ENCODE measurements around the gene SLC35A3.

The SLC35A3 gene

DNA sequence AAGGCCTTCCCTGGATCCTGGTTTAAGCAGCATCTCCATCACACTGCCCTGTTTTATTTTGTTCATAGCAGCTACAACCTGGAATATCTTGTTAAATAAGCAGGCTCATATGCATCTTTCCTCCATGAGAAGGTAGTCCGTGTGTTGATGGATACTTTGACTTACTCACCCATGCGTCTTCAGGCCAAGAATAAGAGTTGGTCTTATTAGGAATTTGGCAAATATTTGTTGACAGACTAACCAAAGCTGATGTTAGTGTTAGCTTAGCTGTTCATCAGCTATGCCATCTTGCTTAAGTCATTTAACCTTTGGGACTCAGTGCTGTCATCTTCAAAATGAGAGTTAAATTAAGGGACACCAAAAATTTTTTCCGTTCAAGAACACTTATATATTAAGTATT lies 103.7 kb downstream of the SLC35A3 start:
- peaks cover 92% of the 10 kb centered on the region for H3K36me3 ChIP-seq

GRCh38 chr1:100074604-100075395 lies 105.0 kb downstream of the SLC35A3 start:
- no peaks in the 10 kb centered on the region for H3K4me1 ChIP-seq (ENCODE audit: control insufficient read depth in 1 of 2, insufficient read depth in 1 of 2, low read depth in 1 of 2, low read length in 1 of 2)
- no peak for TF ChIP-seq CTCF (IDR thresholded peaks at IDR 0.05)
- no peak overlapping the region for H3K4me3 ChIP-seq (ENCODE audit: low read depth in 1 of 2, low read length in 1 of 2)
- H3K27ac ChIP-seq, result no peak overlapping the region
- H3K27me3 ChIP-seq, result no peaks in the 10 kb centered on the region
- H3K9me3 ChIP-seq, result no peaks in the 10 kb centered on the region
- H3K36me3 ChIP-seq, result peaks cover 91% of the 10 kb centered on the region

More for the DNA sequence above, 103.7 kb downstream of the SLC35A3 start:
- H3K9me3 ChIP-seq, result no peaks in the 10 kb centered on the region
- H3K27ac ChIP-seq, result no peak overlapping the region
- TF ChIP-seq CTCF (IDR thresholded peaks at IDR 0.05), result no peak
- H3K27me3 ChIP-seq, result no peaks in the 10 kb centered on the region
- H3K4me3 ChIP-seq (ENCODE audit: low read depth in 1 of 2, low read length in 1 of 2), result no peak overlapping the region
- no peaks in the 10 kb centered on the region for H3K4me1 ChIP-seq (ENCODE audit: control insufficient read depth in 1 of 2, insufficient read depth in 1 of 2, low read depth in 1 of 2, low read length in 1 of 2)

DNA sequence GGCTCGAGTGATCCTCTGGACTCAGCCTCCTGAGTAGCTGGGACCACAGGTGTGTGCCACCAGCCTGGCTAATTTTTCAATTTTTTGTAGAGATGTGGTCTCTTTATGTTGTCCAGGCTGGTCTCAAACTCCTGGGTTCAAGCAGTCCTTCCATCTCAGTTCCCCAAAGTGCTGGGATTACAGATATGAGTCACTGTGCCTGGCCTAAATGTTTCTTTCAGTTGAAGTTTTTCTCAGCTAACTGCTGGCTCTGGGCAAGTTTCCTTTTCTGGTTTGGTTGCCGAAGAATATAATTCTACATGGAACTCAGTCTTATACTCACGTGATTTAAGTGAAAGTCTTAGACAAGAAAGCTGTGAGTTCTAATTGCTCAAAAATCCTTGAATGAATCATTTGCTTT lies 106.0 kb downstream of the SLC35A3 start:
- Histone ChIP-seq H3K4me1 (ENCODE audit: control insufficient read depth in 1 of 2, insufficient read depth in 1 of 2, low read depth in 1 of 2, low read length in 1 of 2) (no peaks in the 10 kb centered on the region), H3K9me3 (no peaks in the 10 kb centered on the region), H3K36me3 (peaks cover 91% of the 10 kb centered on the region), H3K4me3 (ENCODE audit: low read depth in 1 of 2, low read length in 1 of 2) (no peak overlapping the region), H3K27ac (no peak overlapping the region), H3K27me3 (no peaks in the 10 kb centered on the region)
- TF ChIP-seq CTCF (IDR thresholded peaks at IDR 0.05), result no peak

DNA sequence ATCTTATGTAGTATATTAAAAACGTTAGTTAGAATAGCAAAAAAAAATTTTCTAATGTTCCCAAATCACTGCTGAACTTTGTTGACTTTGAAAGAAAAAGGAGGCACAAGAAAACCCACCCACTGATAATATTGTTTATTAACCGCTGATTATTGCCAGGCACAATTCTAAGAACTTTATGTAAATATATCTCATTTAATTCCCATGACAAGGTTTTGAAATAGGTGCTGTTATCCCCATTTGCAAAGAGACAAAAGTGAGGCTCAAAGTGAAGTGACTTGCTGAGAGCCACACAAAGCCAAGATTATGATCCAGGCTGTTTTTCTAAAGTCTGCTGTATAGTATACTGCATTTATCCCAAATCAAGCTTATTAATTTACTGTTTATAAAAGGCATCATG lies 106.5 kb downstream of the SLC35A3 start:
- H3K27me3 ChIP-seq, result no peaks in the 10 kb centered on the region
- TF ChIP-seq CTCF (IDR thresholded peaks at IDR 0.05), result no peak
- H3K4me3 ChIP-seq (ENCODE audit: low read depth in 1 of 2, low read length in 1 of 2), result no peak overlapping the region
- no peaks in the 10 kb centered on the region for H3K4me1 ChIP-seq (ENCODE audit: control insufficient read depth in 1 of 2, insufficient read depth in 1 of 2, low read depth in 1 of 2, low read length in 1 of 2)
- peaks cover 93% of the 10 kb centered on the region for H3K36me3 ChIP-seq
- no peak overlapping the region for H3K27ac ChIP-seq
- H3K9me3 ChIP-seq, result no peaks in the 10 kb centered on the region

GRCh38 chr1:100076744-100077143 lies 106.9 kb downstream of the SLC35A3 start:
- Histone ChIP-seq H3K9me3 (no peaks in the 10 kb centered on the region), H3K4me3 (ENCODE audit: low read depth in 1 of 2, low read length in 1 of 2) (no peak overlapping the region), H3K36me3 (peaks cover 93% of the 10 kb centered on the region), H3K27me3 (no peaks in the 10 kb centered on the region), H3K4me1 (ENCODE audit: control insufficient read depth in 1 of 2, insufficient read depth in 1 of 2, low read depth in 1 of 2, low read length in 1 of 2) (no peaks in the 10 kb centered on the region), H3K27ac (no peak overlapping the region)
- TF ChIP-seq CTCF (IDR thresholded peaks at IDR 0.05), result no peak
